Activated CD4-positive, CD25-positive, alpha-beta regulatory T cell (primary cell): Measurements from ENCODE around the gene ARFIP1.

ENCODE experiments used
- DNase-seq, 4 experiments: peaks; one replicate each; lab custom pipeline; 2025; lab: John Stamatoyannopoulos, UW

Gene ARFIP1

DNA sequence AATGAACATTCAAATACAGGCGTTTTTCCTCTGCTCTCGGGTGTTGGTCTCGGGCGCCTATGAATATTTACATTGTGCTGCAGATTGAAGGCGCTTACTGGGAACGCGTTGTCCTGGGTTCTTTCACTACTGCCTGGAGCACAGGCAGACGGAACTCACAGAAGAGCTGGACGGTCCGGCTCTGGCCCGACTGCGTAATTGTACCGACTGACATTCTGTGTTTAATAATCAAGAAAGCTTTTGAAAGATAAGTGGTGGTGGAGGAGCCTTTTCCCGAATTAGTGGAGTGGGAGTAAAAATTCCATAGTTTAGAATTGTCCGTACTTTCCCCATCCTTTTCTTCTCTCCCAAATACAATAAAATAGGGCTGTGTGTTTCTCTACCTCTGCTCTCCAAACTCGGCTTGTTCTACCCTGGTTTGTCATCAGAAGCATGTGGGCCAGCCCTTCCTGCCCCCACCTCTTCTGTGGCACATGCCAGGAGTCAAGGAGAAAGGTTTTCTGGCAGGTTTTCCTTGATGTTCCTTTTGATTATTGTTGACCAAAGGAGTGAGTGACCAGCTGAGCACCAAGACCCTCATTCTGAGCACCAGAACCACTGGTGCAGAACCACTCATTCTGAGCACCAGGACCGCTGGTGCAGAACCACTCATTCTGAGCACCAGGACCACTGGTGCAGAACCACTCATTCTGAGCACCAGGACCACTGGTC lies 158.6 kb downstream of the ARFIP1 start:
- no peak for DNase-seq

DNA sequence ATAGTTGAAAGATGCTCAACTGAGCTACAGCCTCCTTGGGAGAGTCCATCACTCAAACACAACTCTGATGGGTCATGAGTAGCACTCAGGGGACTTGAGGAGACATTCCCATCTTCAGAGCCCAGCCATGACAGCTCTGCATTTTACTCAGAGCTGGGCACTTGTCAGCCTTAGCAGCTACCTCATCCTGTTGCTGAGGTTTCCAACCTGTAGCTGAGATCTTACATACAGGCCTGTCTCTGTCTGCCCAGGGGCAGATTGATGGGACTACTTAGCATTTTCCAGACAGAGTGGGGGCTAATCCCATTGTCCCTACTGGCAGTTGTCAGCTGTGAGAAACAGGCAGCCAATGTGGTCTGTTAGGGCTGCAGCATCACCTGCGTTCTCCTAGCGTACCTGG lies 159.9 kb downstream of the ARFIP1 start:
- DNase-seq = no peak

DNA sequence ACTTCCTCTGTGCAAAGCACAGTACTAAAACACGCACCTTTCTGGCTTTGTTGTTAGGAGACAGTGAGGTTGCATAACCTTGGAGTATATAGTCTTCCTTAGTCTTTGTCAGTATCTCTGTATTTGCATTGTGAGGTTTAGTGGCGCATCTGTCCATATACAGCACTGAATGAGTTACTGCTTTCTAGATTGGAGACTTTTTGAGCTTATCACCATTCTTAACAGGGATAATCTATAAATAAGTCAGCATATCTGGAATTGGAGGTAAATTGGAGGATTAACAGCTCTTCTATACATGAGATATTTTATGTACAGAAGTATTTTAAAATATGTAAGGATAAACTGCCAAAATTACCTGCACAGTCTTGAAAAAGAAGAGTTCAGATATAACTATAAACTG lies 160.7 kb downstream of the ARFIP1 start:
- DNase-seq = no peak

DNA sequence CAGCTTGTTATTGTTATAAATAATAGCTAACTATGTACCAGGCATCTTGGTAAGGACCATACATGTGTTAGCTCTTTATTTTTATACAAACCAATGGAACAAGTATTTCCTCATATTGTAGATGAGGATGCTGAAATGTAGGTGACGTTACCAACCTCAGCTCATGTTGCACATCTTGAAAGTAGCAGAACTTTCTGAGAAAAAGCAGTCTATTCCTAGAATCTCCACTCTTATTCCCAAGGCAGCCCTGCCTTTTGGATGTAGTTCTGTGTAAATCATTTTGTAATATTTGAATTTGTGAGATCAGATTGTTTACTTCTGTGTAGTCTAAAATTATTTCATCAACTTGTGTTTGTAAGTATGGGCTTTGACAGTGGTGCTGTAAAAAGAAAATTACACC lies 161.7 kb downstream of the ARFIP1 start:
- no peak for DNase-seq

DNA sequence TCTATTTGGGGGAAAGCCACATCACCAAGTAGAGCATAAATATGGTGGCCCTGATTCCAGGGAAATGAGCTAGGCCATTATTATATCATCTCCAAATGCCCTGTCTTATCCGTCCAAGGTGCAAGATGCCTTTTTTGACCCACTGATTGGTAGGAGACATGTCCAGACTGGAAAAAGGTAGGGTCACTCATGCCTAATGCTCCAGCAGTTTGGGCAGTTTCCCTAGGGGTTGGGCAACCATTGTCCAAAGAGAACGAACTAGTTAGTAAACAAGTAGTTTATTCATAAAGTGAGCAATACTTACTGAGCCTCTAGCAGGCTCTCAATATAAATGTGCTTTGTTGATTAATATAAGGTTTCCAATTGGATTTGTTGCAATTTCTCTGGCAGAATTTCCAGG lies 162.6 kb downstream of the ARFIP1 start:
- no peak for DNase-seq

DNA sequence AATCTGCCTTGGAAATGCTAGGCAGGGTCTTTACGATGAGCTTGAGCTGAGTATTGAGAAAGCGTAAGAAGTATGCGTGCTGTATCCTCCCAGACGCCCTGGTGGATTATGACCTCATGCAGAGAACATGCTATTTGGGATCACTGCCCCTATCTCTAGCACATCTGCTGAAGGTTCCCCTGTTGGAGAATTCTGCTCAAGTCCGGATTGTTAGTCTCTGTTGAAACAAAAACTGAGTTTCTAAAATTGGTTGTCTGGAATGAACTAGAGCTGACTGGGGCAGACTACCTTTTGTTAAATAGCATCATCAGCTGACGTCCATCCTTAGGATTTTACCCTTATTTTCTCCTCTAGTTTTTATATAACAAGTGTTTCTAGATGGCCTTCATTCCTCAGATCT lies 163.9 kb downstream of the ARFIP1 start:
- no peak for DNase-seq

DNA sequence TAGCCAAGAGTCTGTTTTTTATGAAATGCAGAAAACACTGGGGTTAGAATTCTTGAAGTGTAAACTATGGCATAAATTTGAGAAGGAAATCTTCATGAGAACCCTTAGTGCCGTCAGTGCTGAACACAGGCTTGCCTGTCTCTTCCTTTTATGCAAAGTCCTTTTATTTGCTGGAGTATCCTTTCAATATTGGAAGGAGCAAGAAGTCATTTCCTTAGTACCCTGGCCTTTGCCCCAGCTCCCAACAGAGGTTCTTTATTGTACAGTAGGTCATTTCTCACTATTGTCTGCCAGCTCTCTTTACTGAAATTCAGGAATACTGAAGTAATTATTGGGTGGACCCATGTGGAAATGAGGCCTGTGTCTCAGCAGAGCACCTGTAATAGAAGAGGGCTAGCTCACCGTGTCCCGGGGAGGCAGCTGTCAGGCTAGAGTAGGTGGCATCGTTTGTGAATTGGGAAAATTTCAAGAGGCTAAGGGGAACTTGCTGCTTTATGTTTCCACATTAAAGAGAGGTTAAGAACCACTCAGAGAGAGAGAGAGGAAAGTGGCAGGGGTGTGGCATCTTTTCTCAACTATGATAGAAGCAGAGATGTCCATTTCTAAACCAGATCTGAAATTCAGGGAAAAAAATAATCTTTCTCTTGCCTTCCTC lies 165.0 kb downstream of the ARFIP1 start:
- no peak for DNase-seq

DNA sequence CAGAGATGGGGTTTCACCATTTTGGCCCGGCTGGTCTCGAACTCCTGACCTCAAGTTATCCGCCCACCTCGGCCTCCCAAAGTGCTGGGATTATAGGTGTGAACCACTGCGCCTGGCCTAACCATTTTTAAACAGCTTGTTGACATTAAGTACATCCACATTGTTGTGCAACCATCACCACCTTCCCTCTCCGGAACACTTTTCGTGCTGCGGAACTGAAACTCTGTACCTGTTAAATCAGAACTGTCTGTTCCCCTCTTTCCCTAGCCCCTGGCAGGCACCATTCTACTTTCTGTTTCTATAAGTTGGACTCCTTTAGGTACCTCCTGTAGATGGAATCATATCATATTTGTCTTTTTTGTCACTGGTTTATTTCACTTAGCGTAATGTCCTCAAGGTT lies 165.9 kb downstream of the ARFIP1 start:
- no peak for DNase-seq

DNA sequence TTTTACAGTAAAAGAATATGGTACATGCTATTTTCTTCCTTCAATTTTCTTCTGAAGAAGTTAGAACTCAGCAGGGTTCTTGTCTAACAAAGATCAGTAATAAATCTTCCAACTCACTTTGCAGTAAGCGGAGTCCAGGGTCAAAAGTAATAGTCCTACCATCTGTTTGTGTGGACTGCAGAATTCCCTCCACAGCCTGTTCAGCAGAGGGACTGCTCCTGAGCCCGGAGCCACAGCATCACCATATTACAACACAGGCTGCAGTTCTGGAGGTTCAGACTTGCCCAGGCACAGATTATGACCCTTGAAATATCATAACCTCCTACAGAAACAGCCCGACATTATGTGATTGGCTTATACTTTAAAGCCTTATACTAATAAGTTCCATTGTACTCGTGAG lies 166.7 kb downstream of the ARFIP1 start:
- DNase-seq = no peak

DNA sequence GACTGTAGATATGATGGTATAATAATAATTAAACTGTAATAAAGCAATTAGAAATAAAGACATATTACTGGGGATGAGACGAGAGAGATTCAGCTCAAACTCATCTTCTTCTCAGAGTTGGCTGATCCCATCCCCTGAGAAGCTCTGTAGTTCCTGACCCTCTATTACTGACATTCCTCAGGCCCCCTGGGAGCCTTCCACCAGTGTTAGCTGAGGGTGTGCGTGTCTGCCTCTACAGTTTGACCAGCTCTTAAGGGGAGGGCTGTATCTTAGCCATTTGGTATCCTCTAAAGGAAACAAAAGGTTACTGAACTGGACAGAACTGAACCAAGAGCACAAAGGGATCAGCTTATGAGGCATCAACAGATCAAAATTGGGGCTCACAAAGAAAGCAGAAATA lies 167.6 kb downstream of the ARFIP1 start:
- DNase-seq = no peak

DNA sequence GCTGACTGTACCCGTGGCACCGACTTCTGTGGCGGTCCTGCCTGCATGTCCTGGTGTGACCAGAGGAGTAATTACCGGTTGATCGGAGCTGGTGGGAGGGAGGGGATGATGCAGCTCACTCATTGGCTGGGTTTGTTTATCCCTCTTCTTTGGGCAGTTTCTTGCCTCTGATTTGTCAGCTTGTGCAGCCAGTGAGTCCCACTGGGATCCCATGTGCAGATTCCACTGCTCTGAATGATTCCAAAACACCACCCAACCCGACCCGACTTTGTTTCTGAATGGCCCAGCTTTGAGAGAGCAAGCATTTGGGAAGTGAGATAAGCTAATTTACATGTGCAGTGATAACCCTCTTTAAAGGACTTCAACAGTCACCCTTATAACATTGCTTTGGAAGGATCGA lies 170.2 kb downstream of the ARFIP1 start:
- no peak for DNase-seq

DNA sequence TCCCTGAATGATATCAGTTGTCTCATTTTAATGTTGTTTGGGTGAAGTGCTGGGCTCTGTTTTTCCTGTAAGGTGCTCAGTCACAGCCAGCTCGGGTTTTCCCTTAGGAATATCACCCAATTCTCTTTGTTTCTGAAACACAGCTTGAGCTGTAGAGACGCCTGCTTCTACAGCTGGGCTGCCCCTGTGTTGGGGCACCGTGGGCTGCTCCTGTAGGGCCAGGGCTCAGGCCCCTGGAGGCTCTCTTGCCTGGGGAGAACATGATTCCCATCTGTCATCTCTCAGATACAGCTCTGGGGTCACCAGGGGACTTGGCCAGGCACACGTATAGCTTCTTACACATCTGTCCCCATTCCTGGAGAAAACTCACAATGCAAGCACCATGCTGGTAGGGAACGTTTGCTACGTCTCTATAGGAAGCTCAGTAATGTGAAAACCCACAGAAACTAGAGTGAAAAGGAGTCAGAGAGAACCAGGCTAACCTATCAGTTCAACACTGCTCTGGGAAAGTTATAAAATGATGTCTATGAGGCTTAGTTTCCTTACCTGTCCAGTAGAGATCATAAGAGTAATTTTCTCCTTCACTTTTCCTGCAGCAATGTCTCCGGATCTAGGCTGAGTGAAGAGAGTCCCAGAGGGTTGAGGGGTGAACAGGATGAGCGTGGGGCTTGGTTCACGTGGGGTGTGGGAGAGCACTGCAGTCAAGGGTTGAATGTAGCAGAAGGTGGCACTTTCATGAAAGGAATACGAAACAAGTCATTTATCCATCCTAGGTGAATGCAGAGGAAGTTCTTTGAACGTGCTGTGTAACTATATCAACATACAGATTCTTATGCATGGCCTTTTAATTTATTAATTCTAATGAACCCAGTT lies 170.9 kb downstream of the ARFIP1 start:
- no peak for DNase-seq

DNA sequence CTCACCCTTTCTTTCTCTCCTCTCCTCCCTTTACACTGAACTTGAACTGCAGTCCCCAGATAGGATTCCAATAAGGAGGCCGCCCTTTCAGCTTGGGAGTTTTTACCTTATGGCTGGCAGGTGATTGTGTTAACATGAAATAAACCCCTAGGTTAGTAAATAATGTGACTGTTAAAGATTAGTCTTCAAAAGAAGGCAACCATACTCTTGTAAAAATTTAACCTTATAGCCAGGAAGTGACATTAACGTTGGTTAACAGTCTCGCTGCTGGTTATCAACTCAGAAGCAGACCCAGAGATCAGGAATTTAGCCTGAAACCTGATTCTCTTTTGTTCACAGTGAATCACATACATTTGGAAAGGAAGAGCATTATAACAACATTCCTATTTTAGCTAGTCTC lies 171.6 kb downstream of the ARFIP1 start:
- DNase-seq = no peak

DNA sequence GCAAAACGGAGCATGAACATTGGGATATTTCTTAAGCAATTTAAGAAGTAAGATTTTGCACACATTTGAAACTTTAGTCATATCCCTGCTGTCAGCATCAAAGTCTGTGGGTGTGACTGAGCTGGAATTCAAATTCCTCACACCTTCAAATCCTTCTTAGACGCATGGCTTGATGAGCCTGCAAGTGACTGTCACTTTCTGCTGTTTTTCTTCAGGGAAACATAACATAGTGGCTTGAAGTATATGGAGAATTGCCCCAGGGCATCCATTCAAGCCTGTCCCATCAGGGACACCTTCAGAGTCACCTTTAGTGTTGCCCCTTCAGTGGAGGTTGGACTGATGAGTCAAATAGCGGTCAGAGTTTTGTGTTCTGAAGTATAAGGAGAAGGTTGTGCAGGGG lies 173.8 kb downstream of the ARFIP1 start:
- no peak for DNase-seq

DNA sequence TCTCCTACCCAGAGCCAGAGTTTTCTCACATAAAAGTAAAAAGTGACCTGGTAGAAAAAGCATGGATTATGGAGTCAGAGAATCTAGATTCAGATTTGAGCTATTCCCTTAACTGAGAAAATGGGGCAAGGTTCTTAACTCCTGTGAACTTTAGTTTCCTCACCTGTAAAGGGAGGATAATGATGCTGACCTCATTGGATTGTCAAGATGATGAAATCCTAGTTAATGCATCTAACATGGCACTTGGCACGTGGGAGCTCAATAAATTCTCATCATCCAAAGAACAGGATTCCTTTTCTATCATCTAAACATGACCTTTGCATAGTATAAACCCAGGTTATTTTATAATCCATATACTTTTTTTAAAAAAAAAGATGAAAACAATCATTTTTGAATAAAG lies 175.0 kb downstream of the ARFIP1 start:
- DNase-seq = no peak

DNA sequence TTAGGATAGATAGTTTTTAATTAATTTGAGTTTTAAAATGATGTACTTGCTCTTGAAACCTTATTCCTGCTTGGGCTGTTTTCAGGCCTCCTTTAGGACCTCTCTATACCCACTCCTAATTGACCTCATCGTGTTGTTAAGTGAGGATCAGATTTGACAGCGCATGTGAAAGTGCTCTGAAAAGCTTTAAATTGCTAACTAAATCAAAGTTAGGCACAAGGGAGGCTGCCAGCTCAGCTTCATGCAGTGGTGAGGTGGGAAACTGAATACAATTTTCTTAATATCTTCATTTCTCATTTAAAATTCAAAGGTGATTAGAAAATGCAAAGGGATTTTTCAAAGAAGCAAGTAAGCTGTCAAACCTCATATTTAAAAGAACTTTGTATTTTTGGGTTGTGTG lies 176.4 kb downstream of the ARFIP1 start:
- DNase-seq = no peak

DNA sequence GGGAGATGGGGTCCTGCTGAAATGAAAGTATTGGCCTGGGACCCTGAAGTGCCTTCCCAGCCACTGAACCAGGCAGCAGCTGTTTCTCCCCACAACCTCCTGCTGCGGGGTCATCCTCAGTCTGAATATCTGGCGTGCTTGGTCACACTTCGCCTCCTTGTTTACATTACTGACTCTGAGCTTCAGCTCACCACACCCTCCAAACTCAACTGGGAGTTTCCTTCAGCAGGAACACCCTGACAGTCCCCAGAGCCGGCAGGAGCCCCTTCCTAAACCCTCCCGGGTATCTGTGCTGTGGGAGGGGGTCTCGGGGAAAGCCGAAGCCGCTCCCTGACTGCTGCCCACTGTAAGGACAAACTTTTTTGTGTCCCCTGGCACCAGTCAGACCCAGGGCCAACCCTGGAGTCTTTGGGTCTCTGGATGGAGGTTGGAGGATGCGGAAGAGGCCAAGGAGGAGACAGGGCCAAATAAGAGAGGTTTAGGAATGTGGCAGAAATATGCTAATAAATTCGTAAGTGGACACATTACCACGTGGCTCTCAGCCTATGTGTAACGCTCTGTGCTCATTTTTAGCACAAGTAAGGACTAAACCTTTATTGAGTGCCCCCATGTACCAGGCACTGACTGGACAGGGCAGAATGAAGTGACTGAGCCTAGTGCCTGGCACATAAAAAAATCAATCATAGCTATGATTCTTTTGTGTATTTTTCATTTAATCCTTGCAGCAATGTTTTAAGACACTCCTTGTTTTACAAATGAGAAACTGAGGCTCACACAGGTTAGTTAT lies 177.1 kb downstream of the ARFIP1 start:
- no peak for DNase-seq

DNA sequence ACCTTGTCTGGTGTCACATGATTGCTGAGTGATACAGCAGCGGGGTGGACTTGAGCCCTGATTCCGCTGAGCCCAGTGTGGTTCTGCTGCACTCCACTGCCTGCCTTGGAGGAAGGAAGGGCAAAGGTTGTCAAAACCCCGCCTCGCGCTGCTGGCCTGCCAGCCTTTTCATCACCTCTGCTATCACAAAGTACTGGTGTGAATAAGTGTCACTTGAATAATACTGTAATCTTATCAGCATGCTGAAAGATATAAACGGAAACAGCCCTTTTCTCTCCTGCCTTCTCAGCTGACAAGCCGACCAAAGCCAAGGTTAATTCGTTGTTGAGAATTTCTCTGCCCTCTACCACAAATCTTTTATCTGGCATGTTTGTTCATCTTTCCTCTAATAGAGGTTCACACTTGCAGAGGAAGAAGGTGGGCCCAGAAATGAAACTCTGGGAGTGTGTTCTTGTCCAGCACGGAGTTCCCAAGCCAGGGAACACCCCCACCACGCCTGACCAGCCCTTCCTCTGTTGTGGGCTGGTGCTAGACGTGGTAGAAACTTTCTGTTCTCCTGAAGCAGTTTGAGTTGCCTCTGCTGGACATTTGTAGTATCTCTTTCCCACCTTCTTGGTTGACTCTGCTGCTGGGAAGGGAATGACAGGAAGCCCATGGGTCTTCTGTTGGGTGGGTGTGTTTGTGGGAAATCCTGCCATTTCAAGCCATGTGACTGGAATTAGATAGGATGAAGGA lies 177.8 kb downstream of the ARFIP1 start:
- DNase-seq = no peak

DNA sequence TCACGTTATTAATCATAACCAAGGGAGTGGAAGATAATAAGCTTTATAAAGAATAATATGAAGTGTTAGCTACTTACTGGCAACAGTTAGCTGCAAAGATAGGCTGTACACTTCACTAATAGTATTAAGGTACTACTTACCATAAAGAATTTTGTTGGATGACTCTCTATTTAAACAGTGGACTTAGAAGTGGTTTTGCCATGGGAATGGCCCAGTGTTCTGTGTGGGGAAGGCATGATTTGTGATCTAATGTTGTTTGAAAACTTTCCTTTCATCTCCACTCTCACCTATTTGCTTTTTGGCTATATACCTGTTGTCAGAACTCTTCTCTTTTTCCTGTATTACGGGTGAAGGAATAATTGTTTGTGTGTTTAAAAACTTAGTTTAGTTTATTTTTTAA lies 179.3 kb downstream of the ARFIP1 start:
- DNase-seq = no peak

DNA sequence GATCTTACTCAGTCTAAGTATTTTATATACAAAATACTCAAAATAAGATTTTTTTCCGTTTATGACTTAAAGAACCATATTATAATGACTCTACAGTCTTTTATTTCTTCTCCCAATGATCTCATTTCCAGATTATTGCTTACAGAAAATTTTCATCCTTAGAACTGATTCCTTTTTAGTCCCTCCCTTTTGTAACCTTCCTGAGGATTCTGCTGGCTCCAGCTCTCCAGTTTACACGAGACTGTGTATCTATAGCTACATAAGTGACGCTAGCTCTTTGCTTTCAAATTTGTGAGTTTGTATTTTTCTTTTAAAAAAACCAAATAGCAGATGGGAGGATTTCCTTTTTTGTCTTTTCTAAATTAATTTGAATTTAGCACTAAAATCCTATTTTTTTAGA lies 180.3 kb downstream of the ARFIP1 start:
- no peak for DNase-seq

DNA sequence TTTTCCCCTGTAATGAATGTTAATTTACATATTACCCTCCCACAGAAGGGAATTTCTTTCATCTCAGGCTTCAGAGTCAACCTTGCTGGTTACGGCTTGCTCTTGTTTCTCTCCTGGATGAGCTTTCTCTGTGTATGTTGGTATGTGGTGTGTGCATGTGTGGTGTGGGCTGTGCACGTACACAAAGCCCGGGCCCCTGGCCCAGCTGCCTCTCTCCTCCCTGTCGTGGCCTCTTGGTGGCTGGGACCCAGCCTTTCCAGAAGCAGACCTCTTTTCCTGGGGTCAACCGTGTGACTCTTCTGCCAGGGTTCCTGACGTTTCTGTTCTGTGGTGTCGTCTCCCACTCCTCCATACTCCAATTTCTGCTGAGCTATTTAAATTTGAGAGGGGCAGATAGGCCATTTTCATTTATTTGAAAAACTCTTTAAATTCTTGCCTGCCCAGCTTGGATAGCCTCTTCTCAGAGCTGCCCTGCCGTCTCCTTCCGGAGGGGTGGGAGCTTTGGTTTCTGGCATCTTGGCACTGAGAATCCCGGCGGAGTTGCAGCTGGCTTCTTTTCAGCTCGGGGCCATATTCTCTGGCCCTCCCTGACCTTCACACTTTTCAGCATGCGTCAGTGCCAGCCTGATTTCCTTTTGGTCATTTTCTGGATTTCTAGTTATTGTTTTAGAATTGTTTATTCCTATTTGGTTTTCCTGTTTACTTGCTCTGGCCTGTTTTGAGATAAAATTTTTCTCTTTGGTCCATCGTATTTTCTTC lies 181.4 kb downstream of the ARFIP1 start:
- no peak for DNase-seq
